Thoracic aorta (tissue), 2 donors: ENCODE data around the gene SLC39A11. TPM values are rescaled to one million over a fixed set of nuclear protein-coding genes. Genes with fewer than 3 reads are reported as not detected.

Experiments
- ATAC-seq: fragments of 150-250 bp; one replicate; pipeline ENCODE4 v1.8.0; 2017; ENCODE audit warnings: low read depth; ENCODE audit not compliant: insufficient number of reproducible peaks, low FRiP score
- DNase-seq: peaks from one replicate; pipeline ENCODE4 v3.0.0-alpha.2; 2020; ENCODE audit warnings: low spot score
- H3K27ac ChIP-seq, 2 donors: fragments of 200-600 bp; sonication (generic); 1 replicate in 1 of 2; 2 replicates in 1 of 2; pipeline ENCODE4 v1.5.1; 2016; ENCODE audit warnings: mild to moderate bottlenecking in 2 of 2, moderate library complexity in 2 of 2
- H3K27me3 ChIP-seq: fragments of 200-600 bp; sonication (generic); replicated peaks from 2 replicates; pipeline ENCODE4 v1.6.0; 2016; ENCODE audit warnings: mild to moderate bottlenecking; ENCODE audit not compliant: insufficient read depth
- H3K36me3 ChIP-seq: fragments of 200-600 bp; sonication (generic); one replicate; pipeline ENCODE4 v1.5.1; 2016
- H3K4me1 ChIP-seq, 2 donors: fragments of 200-600 bp; sonication (generic); 1 replicate in 1 of 2; 2 replicates in 1 of 2; pipeline versions ENCODE4 v1.5.1 to v1.6.0; 2016; ENCODE audit warnings: low read depth in 2 of 2, mild to moderate bottlenecking in 1 of 2; ENCODE audit not compliant: control insufficient read depth in 1 of 2
- H3K4me3 ChIP-seq: fragments of 200-600 bp; sonication (generic); 2 replicates; pipeline ENCODE4 v1.5.1; 2016; ENCODE audit warnings: mild to moderate bottlenecking
- H3K9me3 ChIP-seq: fragments of 200-600 bp; sonication (generic); 2 replicates; pipeline ENCODE4 v1.5.1; 2016
- total RNA-seq, 2 donors: library from RNA; depleted of rRNA; stranded (reverse); fragments of >200 nt; gene quantifications; one replicate each; pipeline versions ENCODE4 v1.1.0 to v1.2.3, GENCODE V29; 2016
- TF ChIP-seq, protein P1 (sequence below): fragments of 200-600 bp; sonication (generic); IDR thresholded peaks from one replicate; pipeline ENCODE4 v1.5.1; 2019; ENCODE audit warnings: antibody characterized with exemption

Gene SLC39A11
- total RNA-seq, 2 donors from 2014 or later = 12.0 to 29.1 TPM

DNA sequence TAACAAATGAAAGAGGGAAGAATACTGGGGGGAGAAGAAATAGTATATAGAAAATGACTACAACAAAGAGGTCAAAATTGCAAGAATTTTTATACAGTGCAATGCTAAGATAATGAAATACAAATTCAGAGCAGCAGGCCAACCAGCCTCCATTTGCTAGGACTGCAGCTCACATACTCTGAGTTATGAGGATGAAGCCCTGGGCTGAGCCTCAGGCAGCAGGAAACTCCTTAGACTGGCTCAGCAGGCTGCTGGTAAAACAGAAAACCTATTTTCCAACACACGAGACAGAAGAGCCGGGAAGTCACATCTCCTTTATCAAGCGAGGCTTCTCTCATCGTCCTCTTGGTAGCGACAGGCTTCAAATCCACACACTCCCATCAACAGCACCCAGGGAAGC lies 296.5 kb downstream of the SLC39A11 start:
- TF ChIP-seq, protein P1, sequence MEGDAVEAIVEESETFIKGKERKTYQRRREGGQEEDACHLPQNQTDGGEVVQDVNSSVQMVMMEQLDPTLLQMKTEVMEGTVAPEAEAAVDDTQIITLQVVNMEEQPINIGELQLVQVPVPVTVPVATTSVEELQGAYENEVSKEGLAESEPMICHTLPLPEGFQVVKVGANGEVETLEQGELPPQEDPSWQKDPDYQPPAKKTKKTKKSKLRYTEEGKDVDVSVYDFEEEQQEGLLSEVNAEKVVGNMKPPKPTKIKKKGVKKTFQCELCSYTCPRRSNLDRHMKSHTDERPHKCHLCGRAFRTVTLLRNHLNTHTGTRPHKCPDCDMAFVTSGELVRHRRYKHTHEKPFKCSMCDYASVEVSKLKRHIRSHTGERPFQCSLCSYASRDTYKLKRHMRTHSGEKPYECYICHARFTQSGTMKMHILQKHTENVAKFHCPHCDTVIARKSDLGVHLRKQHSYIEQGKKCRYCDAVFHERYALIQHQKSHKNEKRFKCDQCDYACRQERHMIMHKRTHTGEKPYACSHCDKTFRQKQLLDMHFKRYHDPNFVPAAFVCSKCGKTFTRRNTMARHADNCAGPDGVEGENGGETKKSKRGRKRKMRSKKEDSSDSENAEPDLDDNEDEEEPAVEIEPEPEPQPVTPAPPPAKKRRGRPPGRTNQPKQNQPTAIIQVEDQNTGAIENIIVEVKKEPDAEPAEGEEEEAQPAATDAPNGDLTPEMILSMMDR = no peak
- Histone ChIP-seq H3K4me3 (no peak overlapping the region), H3K27me3 (no peaks in the 10 kb centered on the region), H3K36me3 (peaks cover 3% of the 10 kb centered on the region), H3K9me3 (peaks cover 23% of the 10 kb centered on the region), H3K4me1 (no peaks in the 10 kb centered on the region), H3K27ac (no peak overlapping the region)
- DNase-seq (no peak), ATAC-seq (no peak)

GRCh38 chr17:72794152-72794551 lies 298.3 kb downstream of the SLC39A11 start:
- no peaks in the 10 kb centered on the region for H3K36me3 ChIP-seq
- H3K9me3 ChIP-seq = peaks cover 10% of the 10 kb centered on the region
- H3K4me3 ChIP-seq = no peak overlapping the region
- DNase-seq = no peak
- no peak for ATAC-seq
- TF ChIP-seq, protein P1 = no peak
- H3K27ac ChIP-seq = no peak overlapping the region
- no peaks in the 10 kb centered on the region for H3K27me3 ChIP-seq
- H3K4me1 ChIP-seq = no peaks in the 10 kb centered on the region

DNA sequence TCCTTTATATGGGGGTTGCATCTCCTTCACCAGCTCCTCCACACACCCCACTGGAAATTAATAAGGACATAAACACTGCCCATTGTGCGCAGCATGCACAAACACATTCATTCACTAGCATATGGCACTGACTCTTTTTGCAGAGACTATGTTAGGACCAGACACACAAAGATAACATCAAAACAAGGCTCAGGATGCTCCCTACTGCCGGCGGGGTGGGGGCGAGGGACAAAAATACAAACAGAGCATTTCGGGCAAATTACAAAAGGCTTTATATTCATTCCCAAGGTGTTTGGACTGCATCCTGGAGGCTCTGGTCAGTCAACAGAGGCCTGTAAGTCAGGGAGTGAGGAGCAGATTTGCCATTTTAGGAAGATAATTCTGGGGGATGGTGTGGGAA lies 299.7 kb downstream of the SLC39A11 start:
- Histone ChIP-seq H3K36me3 (no peaks in the 10 kb centered on the region), H3K9me3 (peaks cover 10% of the 10 kb centered on the region), H3K27me3 (no peaks in the 10 kb centered on the region), H3K4me1 (no peaks in the 10 kb centered on the region), H3K27ac (no peak overlapping the region), H3K4me3 (no peak overlapping the region)
- TF ChIP-seq, protein P1 = no peak
- ATAC-seq (no peak), DNase-seq (no peak)

- no peak overlapping the region for H3K4me3 ChIP-seq
- H3K36me3 ChIP-seq = no peaks in the 10 kb centered on the region
- no peak overlapping the region for H3K27ac ChIP-seq
- no peak for DNase-seq
- TF ChIP-seq, protein P1 = no peak
- H3K4me1 ChIP-seq = no peaks in the 10 kb centered on the region
- H3K27me3 ChIP-seq = no peaks in the 10 kb centered on the region
- ATAC-seq = no peak
- peaks cover 9% of the 10 kb centered on the region for H3K9me3 ChIP-seq
Measured at GRCh38 chr17:72790190-72790589, 302.3 kb downstream of the SLC39A11 start.

DNA sequence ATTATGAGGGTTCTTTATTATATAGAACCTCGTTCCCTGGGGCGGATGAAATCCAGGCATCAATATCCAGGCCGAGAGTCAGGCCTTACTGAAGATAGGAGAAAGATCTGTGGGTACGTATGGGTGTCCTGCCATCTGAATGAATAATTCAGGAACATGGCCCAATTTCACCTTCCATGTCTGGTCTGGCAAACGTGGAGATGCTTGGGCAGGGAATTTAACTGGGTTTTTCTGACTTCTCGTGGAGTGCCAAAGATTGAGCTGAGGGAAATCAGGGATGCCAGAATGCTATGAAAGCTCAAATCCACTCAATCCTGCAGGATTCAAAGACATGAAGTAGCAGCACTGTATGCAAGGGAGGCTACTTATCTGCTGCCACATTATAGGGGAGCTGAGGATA lies 302.8 kb downstream of the SLC39A11 start:
- Histone ChIP-seq H3K27ac (no peak overlapping the region), H3K27me3 (no peaks in the 10 kb centered on the region), H3K4me3 (no peak overlapping the region), H3K9me3 (peaks cover 4% of the 10 kb centered on the region), H3K4me1 (no peaks in the 10 kb centered on the region), H3K36me3 (no peaks in the 10 kb centered on the region)
- DNase-seq (no peak), ATAC-seq (no peak)
- TF ChIP-seq, protein P1 = no peak
